Esophagus squamous epithelium (tissue), 4 donors: ENCODE data around the gene GSK3A.

Experiments
- POLR2A ChIP-seq, 4 donors: fragments of 450-650 bp; IDR thresholded peaks; one replicate each; pipeline ENCODE4 v1.6.1; 2017; ENCODE audit warnings: antibody characterized with exemption in 4 of 4, mild to moderate bottlenecking in 4 of 4, moderate library complexity in 3 of 4
- TF ChIP-seq, protein P1 (sequence below), 6 experiments: fragments of 450-650 bp in 4 of 6; fragments of 200-600 bp in 2 of 6; sonication (generic) in 2 of 6; IDR thresholded peaks; one replicate each; pipeline ENCODE4 v1.5.1; 2016 to 2019; ENCODE audit warnings: antibody characterized with exemption in 6 of 6, mild to moderate bottlenecking in 4 of 6, moderate library complexity in 4 of 6

DNA sequence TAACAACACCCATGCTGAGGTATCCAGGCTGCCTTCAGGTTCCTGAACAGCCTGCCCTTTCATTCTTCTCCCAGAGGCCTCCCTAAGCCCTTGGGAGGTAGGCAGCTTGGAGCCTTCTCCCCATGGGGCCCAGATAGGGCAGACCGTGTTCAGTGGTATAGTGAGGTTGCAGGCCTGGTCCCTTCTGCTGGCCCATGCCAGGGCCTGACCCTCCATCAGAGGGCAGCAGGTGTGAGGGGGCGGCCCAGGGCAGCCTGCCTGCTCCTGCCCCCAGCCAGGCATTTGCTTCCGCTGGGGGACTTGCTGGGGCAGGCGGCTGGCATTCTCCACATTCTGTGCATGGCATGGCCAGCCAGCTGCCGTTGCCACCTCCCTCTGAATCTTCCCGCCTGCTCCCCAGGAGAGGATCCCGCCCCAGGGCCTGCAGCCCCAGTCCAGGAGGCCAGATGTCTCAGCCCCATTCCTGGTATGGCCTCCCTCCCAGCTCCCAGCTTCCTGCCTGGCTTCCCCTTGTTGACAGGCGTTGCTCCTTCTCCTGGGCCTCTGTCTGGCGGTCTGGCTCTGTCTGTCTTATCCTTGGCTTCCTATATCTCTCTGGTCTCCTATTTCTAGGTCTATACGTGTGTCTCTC, 35.5 kb upstream of the GSK3A start:
- TF ChIP-seq, protein P1, sequence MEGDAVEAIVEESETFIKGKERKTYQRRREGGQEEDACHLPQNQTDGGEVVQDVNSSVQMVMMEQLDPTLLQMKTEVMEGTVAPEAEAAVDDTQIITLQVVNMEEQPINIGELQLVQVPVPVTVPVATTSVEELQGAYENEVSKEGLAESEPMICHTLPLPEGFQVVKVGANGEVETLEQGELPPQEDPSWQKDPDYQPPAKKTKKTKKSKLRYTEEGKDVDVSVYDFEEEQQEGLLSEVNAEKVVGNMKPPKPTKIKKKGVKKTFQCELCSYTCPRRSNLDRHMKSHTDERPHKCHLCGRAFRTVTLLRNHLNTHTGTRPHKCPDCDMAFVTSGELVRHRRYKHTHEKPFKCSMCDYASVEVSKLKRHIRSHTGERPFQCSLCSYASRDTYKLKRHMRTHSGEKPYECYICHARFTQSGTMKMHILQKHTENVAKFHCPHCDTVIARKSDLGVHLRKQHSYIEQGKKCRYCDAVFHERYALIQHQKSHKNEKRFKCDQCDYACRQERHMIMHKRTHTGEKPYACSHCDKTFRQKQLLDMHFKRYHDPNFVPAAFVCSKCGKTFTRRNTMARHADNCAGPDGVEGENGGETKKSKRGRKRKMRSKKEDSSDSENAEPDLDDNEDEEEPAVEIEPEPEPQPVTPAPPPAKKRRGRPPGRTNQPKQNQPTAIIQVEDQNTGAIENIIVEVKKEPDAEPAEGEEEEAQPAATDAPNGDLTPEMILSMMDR (IDR thresholded peaks at IDR 0.05) = no peak
- TF ChIP-seq POLR2A (IDR thresholded peaks at IDR 0.05) = no peak
